ENCODE results near the gene MUC5B. TPM values are rescaled to one million over a fixed set of nuclear protein-coding genes. Genes with fewer than 3 reads are reported as not detected.

Gene MUC5B
- total RNA-seq, 1 experiment from 2014 or later = 2.1 TPM

GRCh38 chr11:1177771-1178090 is 45.1 kb upstream of the MUC5B start:
- no peaks in the 10 kb centered on the region for H3K9me3 ChIP-seq (ENCODE audit: insufficient read depth, low read depth)

GRCh38 chr11:1178201-1178885 is 44.5 kb upstream of the MUC5B start:
- intact Hi-C loops (cut with micrococcal nuclease; ENCODE audit: unreplicated experiment) = no loop called here
- H3K9me2 ChIP-seq (ENCODE audit: insufficient read depth) = no peaks in the 10 kb centered on the region
- H3K4me2 ChIP-seq = no peak overlapping the region
- no peak overlapping the region for H2AFZ ChIP-seq
- no peak overlapping the region for H3K27ac ChIP-seq
- no peaks in the 10 kb centered on the region for H3K36me3 ChIP-seq (ENCODE audit: low read depth)
- H3K79me2 ChIP-seq (ENCODE audit: low read depth) = no peaks in the 10 kb centered on the region
- no peaks in the 10 kb centered on the region for H3K9me3 ChIP-seq (ENCODE audit: insufficient read depth, low read depth)
- H3K4me1 ChIP-seq (replicated peaks; ENCODE audit: insufficient read depth) = no peaks in the 10 kb centered on the region
- 0 out of 2 replicates have a peak, but pooled peaks cover 4% of the 10 kb centered on the region for H3K27me3 ChIP-seq (ENCODE audit: insufficient read depth, low read depth)
- CTCF ChIA-PET = interaction anchor here (0.5 kb wide), 2 partner anchors 46 to 862 kb away, joined by 3 to 5 read pairs; no protein-coding TSS in a partner anchor
- no peak for TF ChIP-seq EZH2 (IDR thresholded peaks at IDR 0.05; ENCODE audit: low read depth)
- no peak for TF ChIP-seq CTCF (conservative IDR thresholded peaks at IDR 0.05)
- no peaks in the 10 kb centered on the region for H3F3A ChIP-seq (ENCODE audit: insufficient read depth, low read depth)
- no peak for DNase-seq
- H3K4me3 ChIP-seq = no peak overlapping the region
- POLR2A ChIA-PET (ENCODE audit: unreplicated experiment) = no interaction called here
- no TSS peak for BruUV-seq (replicated peaks)
- H4K20me1 ChIP-seq (ENCODE audit: insufficient read depth) = no peaks in the 10 kb centered on the region

More at GRCh38 chr11:1177771-1178090, 45.1 kb upstream of the MUC5B start:
- Histone ChIP-seq H3K79me2 (ENCODE audit: low read depth) (no peaks in the 10 kb centered on the region), H3K27me3 (ENCODE audit: insufficient read depth, low read depth) (0 out of 2 replicates have a peak, but pooled peaks cover 4% of the 10 kb centered on the region), H3K9me2 (ENCODE audit: insufficient read depth) (no peaks in the 10 kb centered on the region), H2AFZ (no peak overlapping the region), H3F3A (ENCODE audit: insufficient read depth, low read depth) (no peaks in the 10 kb centered on the region), H3K4me1 (replicated peaks; ENCODE audit: insufficient read depth) (no peaks in the 10 kb centered on the region), H4K20me1 (ENCODE audit: insufficient read depth) (no peaks in the 10 kb centered on the region), H3K27ac (no peak overlapping the region), H3K4me2 (no peak overlapping the region), H3K4me3 (no peak overlapping the region), H3K36me3 (ENCODE audit: low read depth) (no peaks in the 10 kb centered on the region)
- no peak for DNase-seq
- POLR2A ChIA-PET (ENCODE audit: unreplicated experiment) = no interaction called here
- TF ChIP-seq EZH2 (IDR thresholded peaks at IDR 0.05; ENCODE audit: low read depth) (no peak), CTCF (conservative IDR thresholded peaks at IDR 0.05) (no peak)
- intact Hi-C loops (cut with micrococcal nuclease; ENCODE audit: unreplicated experiment) = no loop called here
- no TSS peak for BruUV-seq (replicated peaks)
- CTCF ChIA-PET = interaction anchor here (0.5 kb wide), 1 partner anchor 863 kb away, joined by 5 read pairs; no protein-coding TSS in a partner anchor

GRCh38 chr11:1178906-1179305 is 44.0 kb upstream of the MUC5B start:
- POLR2A ChIA-PET (ENCODE audit: unreplicated experiment) = no interaction called here

More at GRCh38 chr11:1178906-1179305, 44.0 kb upstream of the MUC5B start:
- H3K27me3 ChIP-seq (ENCODE audit: insufficient read depth, low read depth) = 0 out of 2 replicates have a peak, but pooled peaks cover 4% of the 10 kb centered on the region
- no peak overlapping the region for H3K4me2 ChIP-seq
- no peaks in the 10 kb centered on the region for H3K9me2 ChIP-seq (ENCODE audit: insufficient read depth)
- H3K4me1 ChIP-seq (replicated peaks; ENCODE audit: insufficient read depth) = no peaks in the 10 kb centered on the region
- no peak for DNase-seq
- no peak overlapping the region for H2AFZ ChIP-seq
- H3F3A ChIP-seq (ENCODE audit: insufficient read depth, low read depth) = no peaks in the 10 kb centered on the region
- no peaks in the 10 kb centered on the region for H3K9me3 ChIP-seq (ENCODE audit: insufficient read depth, low read depth)
- H3K79me2 ChIP-seq (ENCODE audit: low read depth) = no peaks in the 10 kb centered on the region
- no peaks in the 10 kb centered on the region for H4K20me1 ChIP-seq (ENCODE audit: insufficient read depth)
- H3K36me3 ChIP-seq (ENCODE audit: low read depth) = no peaks in the 10 kb centered on the region
- no peak overlapping the region for H3K4me3 ChIP-seq
- intact Hi-C loops (cut with micrococcal nuclease; ENCODE audit: unreplicated experiment) = no loop called here
- no peak for TF ChIP-seq CTCF (conservative IDR thresholded peaks at IDR 0.05)
- no peak for TF ChIP-seq EZH2 (IDR thresholded peaks at IDR 0.05; ENCODE audit: low read depth)
- no peak overlapping the region for H3K27ac ChIP-seq
- no TSS peak for BruUV-seq (replicated peaks)
- CTCF ChIA-PET = interaction anchor here (0.5 kb wide), 1 partner anchor 45 kb away, joined by 3 read pairs; no protein-coding TSS in a partner anchor

All from PC-9 (cell line).